ENCODE measurements around the gene EMILIN3.

The EMILIN3 gene

GRCh38 chr20:41377275-41377674 is 10.7 kb upstream of the EMILIN3 start:
- no peak for TF ChIP-seq GLIS3 (CRISPR knock-in tag; IDR thresholded peaks at IDR 0.05)
- TF ChIP-seq ISL1 (CRISPR knock-in tag; IDR thresholded peaks at IDR 0.05) = no peak
- TF ChIP-seq TCF4 (CRISPR knock-in tag; IDR thresholded peaks at IDR 0.05; ENCODE audit: borderline replicate concordance) = no peak
- no peak for TF ChIP-seq SNAI2 (CRISPR knock-in tag; IDR thresholded peaks at IDR 0.05)
- TF ChIP-seq POU6F1 (CRISPR knock-in tag; IDR thresholded peaks at IDR 0.05; ENCODE audit: borderline replicate concordance, low read depth) = no peak
- TF ChIP-seq ZNF70 (CRISPR knock-in tag; IDR thresholded peaks at IDR 0.05) = no peak
- no peak for TF ChIP-seq OSR1 (CRISPR knock-in tag; IDR thresholded peaks at IDR 0.05)
- no peak for TF ChIP-seq RARB (CRISPR knock-in tag; IDR thresholded peaks at IDR 0.05)
- no peak for TF ChIP-seq TSHZ2 (CRISPR knock-in tag; IDR thresholded peaks at IDR 0.05)
- TF ChIP-seq CREB5 (CRISPR knock-in tag; IDR thresholded peaks at IDR 0.05; ENCODE audit: low read depth) = no peak
- TF ChIP-seq BACH2 (CRISPR knock-in tag; IDR thresholded peaks at IDR 0.05; ENCODE audit: borderline replicate concordance) = no peak
- TF ChIP-seq ZC3H10 (CRISPR knock-in tag; IDR thresholded peaks at IDR 0.05) = no peak
- no peak for TF ChIP-seq CSDC2 (CRISPR knock-in tag; IDR thresholded peaks at IDR 0.05)
- no peak for TF ChIP-seq PATZ1 (CRISPR knock-in tag; IDR thresholded peaks at IDR 0.05; ENCODE audit: borderline replicate concordance)
- TF ChIP-seq ZFP3 (CRISPR knock-in tag; IDR thresholded peaks at IDR 0.05) = no peak
- TF ChIP-seq ZNF565 (CRISPR knock-in tag; conservative IDR thresholded peaks at IDR 0.05; ENCODE audit: low read depth) = no peak
- ATAC-seq = no peak

GRCh38 chr20:41376349-41376748 is 9.7 kb upstream of the EMILIN3 start:
- no peak for TF ChIP-seq ISL1 (CRISPR knock-in tag; IDR thresholded peaks at IDR 0.05)
- no peak for TF ChIP-seq ESRRG (CRISPR knock-in tag; IDR thresholded peaks at IDR 0.05)
- no peak for TF ChIP-seq TOX (CRISPR knock-in tag; IDR thresholded peaks at IDR 0.05; ENCODE audit: borderline replicate concordance)
- no peak for TF ChIP-seq PATZ1 (CRISPR knock-in tag; IDR thresholded peaks at IDR 0.05; ENCODE audit: borderline replicate concordance)
- no peak for TF ChIP-seq ZC3H10 (CRISPR knock-in tag; IDR thresholded peaks at IDR 0.05)
- no peak for TF ChIP-seq OSR1 (CRISPR knock-in tag; IDR thresholded peaks at IDR 0.05)
- TF ChIP-seq ZNF8 (CRISPR knock-in tag; IDR thresholded peaks at IDR 0.05) = no peak
- no peak for TF ChIP-seq ZFP3 (CRISPR knock-in tag; IDR thresholded peaks at IDR 0.05)
- no peak for TF ChIP-seq GLIS3 (CRISPR knock-in tag; IDR thresholded peaks at IDR 0.05)
- no peak for TF ChIP-seq RARB (CRISPR knock-in tag; IDR thresholded peaks at IDR 0.05)
- no peak for TF ChIP-seq BACH2 (CRISPR knock-in tag; IDR thresholded peaks at IDR 0.05; ENCODE audit: borderline replicate concordance)
- ATAC-seq = no peak

- ATAC-seq = no peak
- TF ChIP-seq PATZ1 (CRISPR knock-in tag; IDR thresholded peaks at IDR 0.05; ENCODE audit: borderline replicate concordance) (no peak), TSHZ2 (CRISPR knock-in tag; IDR thresholded peaks at IDR 0.05) (no peak), ZNF70 (CRISPR knock-in tag; IDR thresholded peaks at IDR 0.05) (no peak), POU6F1 (CRISPR knock-in tag; IDR thresholded peaks at IDR 0.05; ENCODE audit: borderline replicate concordance, low read depth) (no peak), ZNF565 (CRISPR knock-in tag; conservative IDR thresholded peaks at IDR 0.05; ENCODE audit: low read depth) (no peak), BACH2 (CRISPR knock-in tag; IDR thresholded peaks at IDR 0.05; ENCODE audit: borderline replicate concordance) (no peak), GLIS3 (CRISPR knock-in tag; IDR thresholded peaks at IDR 0.05) (no peak)
Observed at GRCh38 chr20:41375846-41376245, 9.2 kb upstream of the EMILIN3 start.
